T-helper 2 cell treated with Interferon-gamma antibody and Interleukin-4, amounts not matched to agents 100 ng/mL and 5 ng/mL, for 36 hours (primary cell): ENCODE results near the gene SUGT1. TPM values are rescaled to one million over a fixed set of nuclear protein-coding genes. Genes with fewer than 3 reads are reported as not detected.
"Not testable (repeated sequence)": the region's sequence is repeated elsewhere in the genome, so short reads cannot be mapped to it uniquely, and the experiment has no call there.

Experiments used
- intact Hi-C: fragments of 100-400 bp; cut with micrococcal nuclease; formaldehyde crosslinking; loops from one replicate; pipeline ENCODE4 v1.15.1; 2023
- total RNA-seq: library from RNA; stranded (reverse); gene quantifications from 2 replicates; pipeline ENCODE4 v1.2.3, GENCODE V29; 2022

Gene SUGT1
- total RNA-seq, 1 donor from 2014 or later, result 50.3 TPM

- intact Hi-C loops, result loop anchor here (1.0 to 10.0 kb wide), 4 partner anchors 13 to 489 kb away; partner anchors contain the start of gene SUGT1
Measured at GRCh38 chr13:52665325-52665724, 12.7 kb downstream of the SUGT1 start.

GRCh38 chr13:52669677-52670076 is 17.0 kb downstream of the SUGT1 start:
- intact Hi-C loops, result loop anchor here (10.0 kb wide), 2 partner anchors 55 to 485 kb away; no protein-coding TSS in a partner anchor

- intact Hi-C loops, result no loop called here
Measured at GRCh38 chr13:52670726-52671125, 18.1 kb downstream of the SUGT1 start.

- intact Hi-C loops, result no loop called here
Measured at GRCh38 chr13:52673465-52673864, 20.8 kb downstream of the SUGT1 start.

- intact Hi-C loops, result no loop called here
Measured at GRCh38 chr13:52677823-52678222, 25.2 kb downstream of the SUGT1 start.

- intact Hi-C loops, result not testable (repeated sequence)
Measured at GRCh38 chr13:52685806-52686205, 33.2 kb downstream of the SUGT1 start.

GRCh38 chr13:52686376-52686775 is 33.7 kb downstream of the SUGT1 start:
- intact Hi-C loops, result no loop called here

GRCh38 chr13:52695856-52696255 is 43.2 kb downstream of the SUGT1 start:
- intact Hi-C loops, result no loop called here

GRCh38 chr13:52696566-52696965 is 43.9 kb downstream of the SUGT1 start:
- intact Hi-C loops, result no loop called here

- intact Hi-C loops, result no loop called here
Measured at GRCh38 chr13:52701728-52702465, 49.3 kb downstream of the SUGT1 start.

- intact Hi-C loops, result no loop called here
Measured at GRCh38 chr13:52703482-52703881, 50.8 kb downstream of the SUGT1 start.

- intact Hi-C loops, result no loop called here
Measured at GRCh38 chr13:52706081-52706480, 53.4 kb downstream of the SUGT1 start.

GRCh38 chr13:52707375-52707774 is 54.7 kb downstream of the SUGT1 start:
- intact Hi-C loops, result no loop called here

GRCh38 chr13:52708266-52708665 is 55.6 kb downstream of the SUGT1 start:
- intact Hi-C loops, result not testable (repeated sequence)

- intact Hi-C loops, result no loop called here
Measured at GRCh38 chr13:52711286-52711685, 58.6 kb downstream of the SUGT1 start.

- intact Hi-C loops, result no loop called here
Measured at GRCh38 chr13:52712385-52712784, 59.7 kb downstream of the SUGT1 start.

GRCh38 chr13:52713894-52714293 is 61.3 kb downstream of the SUGT1 start:
- intact Hi-C loops, result no loop called here

- intact Hi-C loops, result loop anchor here (10.0 kb wide), 1 partner anchor 56 kb away; no protein-coding TSS in a partner anchor
Measured at GRCh38 chr13:52720904-52721303, 68.3 kb downstream of the SUGT1 start.

- intact Hi-C loops, result loop anchor here (10.0 kb wide), 1 partner anchor 57 kb away; no protein-coding TSS in a partner anchor
Measured at GRCh38 chr13:52721356-52721755, 68.7 kb downstream of the SUGT1 start.

GRCh38 chr13:52723181-52723580 is 70.5 kb downstream of the SUGT1 start:
- intact Hi-C loops, result loop anchor here (10.0 kb wide), 1 partner anchor 58 kb away; no protein-coding TSS in a partner anchor

- intact Hi-C loops, result loop anchor here (10.0 kb wide), 1 partner anchor 61 kb away; no protein-coding TSS in a partner anchor
Measured at GRCh38 chr13:52725302-52725701, 72.7 kb downstream of the SUGT1 start.

- intact Hi-C loops, result loop anchor here (10.0 kb wide), 1 partner anchor 61 kb away; no protein-coding TSS in a partner anchor
Measured at GRCh38 chr13:52726258-52726657, 73.6 kb downstream of the SUGT1 start.
